ENCODE results near the gene ANTKMT. TPM values are rescaled to one million over a fixed set of nuclear protein-coding genes. Genes with fewer than 3 reads are reported as not detected.

Gene ANTKMT
- total RNA-seq, 6 donors from 2014 or later, result 38.7 to 69.7 (median 55.7) TPM

GRCh38 chr16:694187-694862 lies 26.6 kb upstream of the ANTKMT start:
- H3K4me1 ChIP-seq, result peaks cover 27 to 42% (median 38%) of the 10 kb centered on the region in 4 donors
- TF ChIP-seq POLR2A (IDR thresholded peaks at IDR 0.05) (no peak), POLR2AphosphoS5 (IDR thresholded peaks at IDR 0.05) (no peak), CTCF (IDR thresholded peaks at IDR 0.05) (no peak), EP300 (IDR thresholded peaks at IDR 0.05) (no peak)
- ATAC-seq (ENCODE audit: low FRiP score in 2 of 2) (no peak), DNase-seq (peak in 1 of 2 donors; percentile 81)
- peak overlapping the region in 1 of 4 donors; percentile 30 for H3K27ac ChIP-seq
- H3K36me3 ChIP-seq, result no peaks in the 10 kb centered on the region
- H3K9me3 ChIP-seq, result no peaks in the 10 kb centered on the region
- peaks cover 0 to 41% (median 25%) of the 10 kb centered on the region in 4 donors for H3K27me3 ChIP-seq
- peak overlapping the region in 3 of 4 donors; percentile 27 to 47 (median 47) for H3K4me3 ChIP-seq
- whole genome bisulfite sequencing, 2 donors, result 6% methylated on average over 33 of the region's 64 CpGs; no CpG with 5 or more reads in 1 of the 2 donors

DNA sequence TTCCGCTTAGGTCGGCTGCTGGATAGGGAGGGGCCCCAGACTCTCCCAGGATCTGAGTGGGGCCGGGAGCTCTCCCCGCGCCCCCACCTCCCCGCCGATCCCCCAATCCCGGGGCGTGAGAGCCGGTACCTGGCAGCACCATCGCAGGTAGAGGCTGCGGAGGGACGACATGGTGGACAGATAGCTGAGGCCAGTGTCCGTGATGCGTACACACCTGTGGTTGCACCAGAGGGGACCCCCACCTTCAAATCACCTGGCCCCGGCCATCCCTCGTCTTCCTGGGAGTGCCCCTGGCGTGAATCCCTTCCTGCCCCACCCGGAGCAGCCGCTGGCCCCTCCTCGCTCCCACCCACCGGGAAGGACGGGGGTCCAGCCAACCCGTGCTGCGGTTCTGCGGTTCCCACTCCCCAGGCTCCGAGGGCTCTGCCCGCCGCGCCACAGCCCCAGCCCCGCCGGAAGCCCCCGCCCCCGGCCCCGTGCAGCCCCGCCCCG lies 26.0 kb upstream of the ANTKMT start:
- 0% methylated on average over 18 of the region's 37 CpGs; no CpG with 5 or more reads in 1 of the 2 donors for WGBS, 2 donors
- DNase-seq (no peak), ATAC-seq (ENCODE audit: low FRiP score in 2 of 2) (no peak)
- peaks cover 0 to 45% (median 26%) of the 10 kb centered on the region in 4 donors for H3K27me3 ChIP-seq
- TF ChIP-seq POLR2A (IDR thresholded peaks at IDR 0.05) (no peak), POLR2AphosphoS5 (IDR thresholded peaks at IDR 0.05) (no peak), CTCF (IDR thresholded peaks at IDR 0.05) (no peak), EP300 (IDR thresholded peaks at IDR 0.05) (no peak)
- H3K27ac ChIP-seq, result peak overlapping the region in 1 of 4 donors; percentile 30
- H3K36me3 ChIP-seq, result no peaks in the 10 kb centered on the region
- H3K4me3 ChIP-seq, result peak overlapping the region in 3 of 4 donors; percentile 27 to 47 (median 47)
- H3K9me3 ChIP-seq, result no peaks in the 10 kb centered on the region
- H3K4me1 ChIP-seq, result peaks cover 23 to 37% (median 32%) of the 10 kb centered on the region in 4 donors

- peaks cover 0 to 51% (median 30%) of the 10 kb centered on the region in 4 donors for H3K27me3 ChIP-seq
- no peak for TF ChIP-seq EP300 (IDR thresholded peaks at IDR 0.05)
- TF ChIP-seq POLR2AphosphoS5 (IDR thresholded peaks at IDR 0.05), result no peak
- no peak for TF ChIP-seq POLR2A (IDR thresholded peaks at IDR 0.05)
- no peak for TF ChIP-seq CTCF (IDR thresholded peaks at IDR 0.05)
- WGBS, 2 donors, result 8 to 13% methylated on average over 4 to 35 of the region's 71 CpGs
- no peaks in the 10 kb centered on the region for H3K9me3 ChIP-seq
- H3K36me3 ChIP-seq, result no peaks in the 10 kb centered on the region
- peak; percentile 11 to 13 for ATAC-seq (ENCODE audit: low FRiP score in 2 of 2)
- H3K27ac ChIP-seq, result peak overlapping the region in 1 of 4 donors; percentile 56
- peak in 1 of 2 donors; percentile 91 for DNase-seq
- H3K4me3 ChIP-seq, result peak overlapping the region; percentile 2 to 47 (median 37)
- H3K4me1 ChIP-seq, result peaks cover 21 to 35% (median 30%) of the 10 kb centered on the region in 4 donors
Observed at GRCh38 chr16:695355-696089, 25.4 kb upstream of the ANTKMT start.

DNA sequence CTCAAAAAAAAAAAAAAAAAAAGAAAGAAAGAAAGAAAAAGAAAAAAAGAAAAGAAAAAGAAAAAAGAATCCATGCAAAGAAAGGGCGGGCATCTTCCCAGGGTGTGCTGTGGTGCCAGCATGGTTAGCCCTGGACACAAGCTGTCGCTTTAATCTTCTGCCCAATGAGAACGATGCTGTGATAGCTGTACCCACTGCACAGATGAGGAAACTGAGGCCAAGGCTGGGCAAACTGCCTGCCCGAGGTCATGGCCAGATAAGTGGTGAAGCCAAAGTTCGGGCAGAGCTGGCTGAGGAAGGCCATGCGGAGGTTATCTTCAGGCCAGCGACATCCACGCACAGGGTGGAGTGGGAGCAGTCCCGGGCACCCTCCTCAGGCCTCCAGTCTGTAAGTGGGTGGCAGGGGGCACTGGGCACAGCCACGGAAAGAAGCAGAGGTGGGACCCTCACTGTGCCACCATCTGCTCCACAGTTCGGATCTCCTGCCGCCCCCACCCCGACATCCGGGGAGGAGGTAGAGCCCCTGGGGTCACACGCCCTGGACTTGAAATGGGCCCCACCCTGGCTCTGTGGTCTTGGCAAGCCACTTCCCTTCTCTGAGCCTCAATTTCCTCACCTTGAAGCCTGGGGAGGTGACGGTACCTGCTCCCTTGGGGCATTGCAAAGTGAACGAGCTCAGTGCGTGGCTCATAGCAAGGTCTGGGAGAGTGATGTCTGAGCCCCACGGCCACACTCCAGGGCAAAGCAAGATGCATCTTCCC lies 21.9 kb upstream of the ANTKMT start:
- Histone ChIP-seq H3K36me3 (no peaks in the 10 kb centered on the region), H3K4me3 (no peak overlapping the region), H3K27ac (no peak overlapping the region), H3K9me3 (no peaks in the 10 kb centered on the region), H3K4me1 (peaks cover 16 to 29% (median 22%) of the 10 kb centered on the region in 4 donors), H3K27me3 (peaks cover 2 to 70% (median 36%) of the 10 kb centered on the region in 4 donors)
- TF ChIP-seq POLR2A (IDR thresholded peaks at IDR 0.05) (no peak), CTCF (IDR thresholded peaks at IDR 0.05) (no peak), POLR2AphosphoS5 (IDR thresholded peaks at IDR 0.05) (no peak), EP300 (IDR thresholded peaks at IDR 0.05) (no peak)
- DNase-seq (peak in 1 of 2 donors; percentile 48), ATAC-seq (ENCODE audit: low FRiP score in 2 of 2) (no peak)
- 70% methylated on average over 14 to 16 of the region's 19 CpGs for WGBS, 2 donors
